ENCODE results near the gene ANKRD9. TPM values are rescaled to one million over a fixed set of nuclear protein-coding genes. Genes with fewer than 3 reads are reported as not detected.
A peak's percentile ranks its signal among the peaks of the same experiment; 100 is the strongest.

ANKRD9 gene
- total and polyA plus RNA-seq, 2 of the 13 experiments (the other 11 are each of a cell fraction or from before 2014, with no cell fraction given): 10.0 to 15.0 TPM

GRCh38 chr14:102481791-102482238 lies 27.8 kb downstream of the ANKRD9 start (continued):
- TF ChIP-seq ZFYVE20 (CRISPR knock-in tag; IDR thresholded peaks at IDR 0.05; ENCODE audit: borderline replicate concordance, low read depth): no peak
- TF ChIP-seq MAF1 (CRISPR knock-in tag; IDR thresholded peaks at IDR 0.05; ENCODE audit: borderline replicate concordance): no peak
- no peak; the same call in 1 of the 2 replicates for TF ChIP-seq ZFP1 (CRISPR knock-in tag; IDR thresholded peaks at IDR 0.05)
- no peak for TF ChIP-seq GTF3A (CRISPR knock-in tag; conservative IDR thresholded peaks at IDR 0.05)
- no peak for TF ChIP-seq BRCA1 (CRISPR knock-in tag; IDR thresholded peaks at IDR 0.05)
- no peak for TF ChIP-seq ZNF350 (CRISPR knock-in tag; IDR thresholded peaks at IDR 0.05; ENCODE audit: borderline replicate concordance, low read depth)
- TF ChIP-seq ZKSCAN8 (CRISPR knock-in tag; IDR thresholded peaks at IDR 0.05; ENCODE audit: borderline replicate concordance): peak; percentile 46; the same call in 1 of the 2 replicates
- no peak for TF ChIP-seq CCAR2 (optimal IDR thresholded peaks at IDR 0.05; ENCODE audit: low read depth, low read length)
- TF ChIP-seq CBX5 (CRISPR knock-in tag; IDR thresholded peaks at IDR 0.05; ENCODE audit: borderline replicate concordance): peak; percentile 27; the same call in 1 of the 2 replicates
- peak; percentile 49 for TF ChIP-seq SOX13 (IDR thresholded peaks at IDR 0.05)
- TF ChIP-seq SOX13 (CRISPR knock-in tag; conservative IDR thresholded peaks at IDR 0.05 in 1 of 2, IDR thresholded peaks at IDR 0.05 in 1 of 2): peak in 1 of 2 experiments; percentile 89; a peak in 2 of 4 replicates
- no peak for TF ChIP-seq ZNF430 (CRISPR knock-in tag; IDR thresholded peaks at IDR 0.05)
- TF ChIP-seq CC2D1A (CRISPR knock-in tag; IDR thresholded peaks at IDR 0.05): no peak
- no peak for TF ChIP-seq SNAI1 (CRISPR knock-in tag; IDR thresholded peaks at IDR 0.05; ENCODE audit: borderline replicate concordance)
- TF ChIP-seq, protein P1, sequence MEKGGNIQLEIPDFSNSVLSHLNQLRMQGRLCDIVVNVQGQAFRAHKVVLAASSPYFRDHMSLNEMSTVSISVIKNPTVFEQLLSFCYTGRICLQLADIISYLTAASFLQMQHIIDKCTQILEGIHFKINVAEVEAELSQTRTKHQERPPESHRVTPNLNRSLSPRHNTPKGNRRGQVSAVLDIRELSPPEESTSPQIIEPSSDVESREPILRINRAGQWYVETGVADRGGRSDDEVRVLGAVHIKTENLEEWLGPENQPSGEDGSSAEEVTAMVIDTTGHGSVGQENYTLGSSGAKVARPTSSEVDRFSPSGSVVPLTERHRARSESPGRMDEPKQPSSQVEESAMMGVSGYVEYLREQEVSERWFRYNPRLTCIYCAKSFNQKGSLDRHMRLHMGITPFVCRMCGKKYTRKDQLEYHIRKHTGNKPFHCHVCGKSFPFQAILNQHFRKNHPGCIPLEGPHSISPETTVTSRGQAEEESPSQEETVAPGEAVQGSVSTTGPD (CRISPR knock-in tag; IDR thresholded peaks at IDR 0.05): no peak
- TF ChIP-seq ZNF776 (CRISPR knock-in tag; IDR thresholded peaks at IDR 0.05): no peak
- TF ChIP-seq SP2 (CRISPR knock-in tag; IDR thresholded peaks at IDR 0.05): no peak
- no peak for TF ChIP-seq ZNF101 (CRISPR knock-in tag; IDR thresholded peaks at IDR 0.05; ENCODE audit: borderline replicate concordance, low read depth)
- no peak for TF ChIP-seq ZSCAN31 (CRISPR knock-in tag; IDR thresholded peaks at IDR 0.05; ENCODE audit: low read depth)
- no peak for TF ChIP-seq ZNF276 (CRISPR knock-in tag; IDR thresholded peaks at IDR 0.05; ENCODE audit: low read depth)
- TF ChIP-seq FUBP1 (CRISPR knock-in tag; IDR thresholded peaks at IDR 0.05; ENCODE audit: borderline replicate concordance): no peak
- TF ChIP-seq, protein P2, sequence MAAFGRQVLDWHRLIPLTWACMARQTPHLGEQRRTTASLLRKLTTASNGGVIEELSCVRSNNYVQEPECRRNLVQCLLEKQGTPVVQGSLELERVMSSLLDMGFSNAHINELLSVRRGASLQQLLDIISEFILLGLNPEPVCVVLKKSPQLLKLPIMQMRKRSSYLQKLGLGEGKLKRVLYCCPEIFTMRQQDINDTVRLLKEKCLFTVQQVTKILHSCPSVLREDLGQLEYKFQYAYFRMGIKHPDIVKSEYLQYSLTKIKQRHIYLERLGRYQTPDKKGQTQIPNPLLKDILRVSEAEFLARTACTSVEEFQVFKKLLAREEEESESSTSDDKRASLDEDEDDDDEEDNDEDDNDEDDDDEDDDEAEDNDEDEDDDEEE (CRISPR knock-in tag; IDR thresholded peaks at IDR 0.05): no peak
- TF ChIP-seq RBAK (CRISPR knock-in tag; IDR thresholded peaks at IDR 0.05): no peak
- no peak for TF ChIP-seq ZNF224 (CRISPR knock-in tag; IDR thresholded peaks at IDR 0.05)
- TF ChIP-seq RAD21 (CRISPR knock-in tag; IDR thresholded peaks at IDR 0.05): no peak
- no peak for TF ChIP-seq ZNF160 (CRISPR knock-in tag; IDR thresholded peaks at IDR 0.05)
- TF ChIP-seq ZSCAN12 (CRISPR knock-in tag; IDR thresholded peaks at IDR 0.05): no peak
